Epithelial cell of prostate (primary cell): ENCODE results near the gene TFAP2E.

Experiments used
- DNase-seq: peaks from one replicate; pipeline ENCODE4 v3.0.0-alpha.2; 2011; ENCODE audit warnings: low read depth, low spot score
- H3K27ac ChIP-seq: fragments of 450-650 bp; 2 replicates; pipeline ENCODE4 v1.5.1; 2017; ENCODE audit warnings: mild to moderate bottlenecking

TFAP2E gene

DNA sequence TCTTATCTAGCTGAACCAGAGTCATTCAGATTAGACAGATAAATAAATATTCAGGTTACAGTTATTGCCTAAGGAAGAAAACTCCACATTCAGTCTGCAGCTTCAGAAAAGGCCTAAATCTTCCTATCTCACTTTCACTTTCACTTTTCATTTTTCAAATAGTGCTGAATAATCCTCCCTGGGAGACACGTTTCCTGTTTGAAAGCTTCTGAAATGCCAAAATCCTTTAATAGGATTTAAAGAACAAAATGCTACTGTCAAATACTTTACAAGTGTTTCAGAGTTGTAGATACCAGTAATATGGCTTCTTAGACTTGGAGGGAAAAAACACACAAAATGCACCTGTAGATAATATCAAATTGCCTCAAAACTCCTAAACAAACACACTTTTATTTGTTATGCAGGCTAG, 64.3 kb downstream of the TFAP2E start:
- peak overlapping the region; percentile 26 for H3K27ac ChIP-seq
- no peak for DNase-seq

- H3K27ac ChIP-seq, result peak overlapping the region; percentile 92
- DNase-seq, result no peak
Observed at GRCh38 chr1:35640380-35641232, 67.5 kb downstream of the TFAP2E start.

DNA sequence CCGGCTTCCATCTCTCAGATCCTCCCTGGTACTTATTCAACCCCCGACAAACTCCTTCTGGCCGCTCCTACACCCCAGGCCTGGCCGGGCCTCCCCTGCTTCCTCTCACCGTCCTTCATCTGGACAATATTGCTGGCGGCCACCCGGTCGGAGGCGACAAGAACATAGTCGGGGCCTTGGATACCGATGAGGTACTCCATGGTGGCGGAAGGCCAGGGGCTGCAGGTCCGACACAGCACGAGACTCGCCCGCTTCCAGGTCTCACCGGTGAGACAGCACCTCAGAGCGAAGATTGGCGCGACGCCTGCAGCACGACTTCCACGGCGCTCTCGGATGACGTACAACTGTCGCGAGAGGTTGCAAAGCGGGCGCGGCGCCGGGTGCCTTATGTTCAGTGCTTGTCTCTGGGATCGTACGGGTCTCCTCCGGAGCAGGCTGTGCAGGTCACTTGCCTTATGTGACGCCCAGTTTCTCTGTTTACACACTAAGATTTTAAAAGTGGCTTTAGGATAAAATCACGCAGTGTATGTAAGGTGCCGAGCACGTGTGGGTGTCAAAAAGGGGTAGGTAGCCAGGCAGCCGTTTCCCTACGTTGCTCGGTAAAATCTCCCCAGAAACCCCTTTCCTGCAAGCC, 68.2 kb downstream of the TFAP2E start, which contains the start of gene PSMB2:
Gene PSMB2, minus strand, starts transcription at position 294 of the 634 bp plus-strand sequence. Its CDS starts 94 bp downstream, at position 200.
- H3K27ac ChIP-seq, result peak within 1 kb of the TSS; percentile 92
- DNase-seq, result peak; percentile 86

GRCh38 chr1:35642471-35642955, 69.4 kb downstream of the TFAP2E start:
- DNase-seq, result no peak
- H3K27ac ChIP-seq, result peak overlapping the region; percentile 92

DNA sequence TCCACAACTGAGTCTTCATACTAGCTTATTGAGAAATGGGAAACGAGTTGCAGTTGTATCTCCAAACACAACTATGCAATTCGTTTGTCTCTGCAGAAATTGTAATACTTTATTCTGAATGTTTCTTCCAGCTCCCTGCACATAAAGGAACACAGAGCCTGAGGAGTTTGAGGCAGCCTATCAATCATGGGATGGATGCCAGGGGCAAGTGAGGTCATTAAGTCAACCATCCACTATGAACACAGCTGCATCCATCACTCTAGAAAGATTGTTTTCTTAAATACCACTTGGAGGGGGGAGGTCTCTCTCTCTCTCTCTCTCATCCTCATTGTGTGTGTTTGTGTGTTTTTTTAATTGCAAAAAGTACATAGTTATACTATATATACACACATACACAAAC, 71.1 kb downstream of the TFAP2E start:
- H3K27ac ChIP-seq, result no peak overlapping the region
- DNase-seq, result no peak
